GM12878 (cell line): ENCODE measurements around the gene LRP5. TPM values are rescaled to one million over a fixed set of nuclear protein-coding genes. Genes with fewer than 3 reads are reported as not detected.

Experiments used
- ATAC-seq: fragments of 200-7000 bp; cut with Tn5 transposase; 3 replicates; pipeline ENCODE4 v1.9.1; 2020; ENCODE audit warnings: mild to moderate bottlenecking, moderate library complexity
- BruUV-seq: library from RNA; stranded (reverse); fragments of 400-500 nt; replicated peaks from 2 replicates; lab custom pipeline; 2021; lab: Mats Ljungman, UMichigan
- CTCF ChIA-PET: fragments of 300-600 bp; sonication (Branson Sonifier 250); formaldehyde crosslinking; extraction: SDS; loops from one replicate; lab custom pipeline; 2021; ENCODE audit warnings: inconsistent platforms; lab: Yijun Ruan, JAX
- POLR2A ChIA-PET: fragments of 350-600 bp; formaldehyde crosslinking; extraction: SDS; loops from one replicate; lab custom pipeline; 2021; ENCODE audit warnings: inconsistent platforms; lab: Charles Lee
- RAD21 ChIA-PET: fragments of 300-600 bp; sonication (Branson Sonifier 250); formaldehyde crosslinking; loops from one replicate; lab custom pipeline; 2023; ENCODE audit warnings: antibody characterized with exemption; ENCODE audit not compliant: unreplicated experiment; lab: Charles Lee
- SMC1A ChIA-PET: fragments of 300-600 bp; sonication (Branson Sonifier 250); formaldehyde crosslinking; loops from one replicate; lab custom pipeline; 2023; ENCODE audit not compliant: unreplicated experiment, uncharacterized antibody; lab: Charles Lee
- DNase-seq: peaks from one replicate; pipeline ENCODE4 v3.0.0-alpha.2; 2011; ENCODE audit warnings: low read depth, low spot score
- FAIRE-seq: peaks from 3 replicates; lab custom pipeline; 2011; peaks lifted over from hg19 to GRCh38; lab: Jason Lieb, UNC
- H2AFZ ChIP-seq: 2 replicates; pipeline ENCODE4 v1.6.0; 2011; ENCODE audit warnings: low read depth, low read length, control low read depth; ENCODE audit not compliant: control insufficient read depth
- H3K27ac ChIP-seq: 2 replicates; pipeline ENCODE4 v1.5.1; 2011; ENCODE audit warnings: control low read depth; ENCODE audit not compliant: control insufficient read depth, insufficient read depth
- H3K27me3 ChIP-seq, 2 experiments: replicated peaks in 1 of 2; 2 replicates each; pipeline versions ENCODE4 v1.6.0 to v1.6.1; 2011; ENCODE audit warnings: low read length in 1 of 2; ENCODE audit not compliant: control insufficient read depth in 2 of 2, insufficient read depth in 2 of 2
- H3K36me3 ChIP-seq, 2 experiments: 2 replicates each; pipeline ENCODE4 v1.5.1; 2011; ENCODE audit warnings: low read length in 1 of 2; ENCODE audit not compliant: control insufficient read depth in 2 of 2, insufficient read depth in 2 of 2
- H3K4me1 ChIP-seq: 2 replicates; pipeline ENCODE4 v1.6.1; 2011; ENCODE audit warnings: mild to moderate bottlenecking, low read length, moderate library complexity, mixed read lengths; ENCODE audit not compliant: control insufficient read depth, insufficient read depth
- H3K4me2 ChIP-seq: 2 replicates; pipeline ENCODE4 v1.6.0; 2011; ENCODE audit warnings: control low read depth; ENCODE audit not compliant: control insufficient read depth, insufficient read depth
- H3K4me3 ChIP-seq: fragments of 200-600 bp; sonication (generic); 2 replicates; pipeline ENCODE4 v1.5.1; 2016
- H3K79me2 ChIP-seq: 2 replicates; pipeline ENCODE4 v1.6.0; 2011; ENCODE audit warnings: low read length; ENCODE audit not compliant: control insufficient read depth, insufficient read depth
- H3K9ac ChIP-seq: 2 replicates; pipeline ENCODE4 v1.8.0; 2011; ENCODE audit warnings: low read length, control low read depth, mixed read lengths; ENCODE audit not compliant: control insufficient read depth, insufficient read depth
- H3K9me3 ChIP-seq: replicated peaks from 3 replicates; pipeline ENCODE4 v1.5.1; 2011; ENCODE audit warnings: mild to moderate bottlenecking, low read length; ENCODE audit not compliant: control insufficient read depth, insufficient read depth
- H4K20me1 ChIP-seq: 2 replicates; pipeline ENCODE4 v1.6.0; 2011; ENCODE audit not compliant: control insufficient read depth, insufficient read depth
- GABPA ChIP-seq: IDR thresholded peaks from 2 replicates; pipeline ENCODE4 v1.6.1; 2014; ENCODE audit warnings: antibody characterized with exemption, low read depth, mild to moderate bottlenecking, inconsistent platforms
- POLR2A ChIP-seq: IDR thresholded peaks from 2 replicates; pipeline ENCODE4 v1.6.1; 2011; ENCODE audit warnings: low read depth, mild to moderate bottlenecking, low read length
- SMAD1 ChIP-seq: fragments of 450-650 bp; IDR thresholded peaks from 2 replicates; pipeline ENCODE4 v1.6.1; 2018; ENCODE audit warnings: mild to moderate bottlenecking, low read depth; ENCODE audit not compliant: partially characterized antibody
- SREBF1 ChIP-seq: IDR thresholded peaks from 2 replicates; pipeline ENCODE4 v1.6.1; 2012; ENCODE audit warnings: mild to moderate bottlenecking, low read length
- ZNF207 ChIP-seq: fragments of 450-650 bp; IDR thresholded peaks from 2 replicates; pipeline ENCODE4 v1.6.1; 2014; ENCODE audit warnings: antibody characterized with exemption, mild to moderate bottlenecking, borderline replicate concordance
- ZNF274 ChIP-seq: IDR thresholded peaks from one replicate; pipeline ENCODE4 v1.8.0; 2011; ENCODE audit not compliant: insufficient read length, insufficient read depth
- WGBS: methylation state at CpG from one replicate; pipeline ENCODE4 v1.1.6; 2016; ENCODE audit warnings: low lambda C conversion rate; ENCODE audit not compliant: insufficient replicate concordance, insufficient coverage; ENCODE audit errors: missing lambda C conversion rate; 5-methylcytosine and 5-hydroxymethylcytosine counted together
- in situ Hi-C: fragments of 300-500 bp; cut with MboI; formaldehyde crosslinking; loops from 9 replicates; pipeline ENCODE4 v1.14.3; 2018; ENCODE audit warnings: mixed read lengths
- intact Hi-C: fragments of 100-400 bp; cut with micrococcal nuclease; formaldehyde crosslinking; loops from one replicate; pipeline ENCODE4 v1.14.2; 2022; ENCODE audit not compliant: unreplicated experiment
- polyA plus RNA-seq, 11 experiments: library from polyadenylated mRNA; depleted of rRNA in 4 of 11; unstranded in 6 of 11; stranded (reverse) in 5 of 11; fragments of >200 nt; fragmentation: Nextera tagmentation in 4 of 11; fragmentation: Illumina TruSeq in 1 of 11; extraction: Ambion mirVana in 4 of 11; extraction: Trizol in 1 of 11; gene quantifications; 1 replicate in 1 of 11; 2 replicates in 10 of 11; pipeline versions ENCODE4 v1.2.1 to v1.2.3, GENCODE V29; 2011 to 2016; ENCODE audit warnings: inconsistent platforms in 2 of 11, missing spikeins in 2 of 11, low read depth in 1 of 11
- total RNA-seq, 4 experiments: library from RNA; depleted of rRNA in 3 of 4; stranded (reverse); fragments of >200 nt in 3 of 4; fragmentation: Illumina TruSeq in 1 of 4; extraction: Trizol in 1 of 4; gene quantifications; 2 replicates each; pipeline versions ENCODE4 v1.2.1 to v1.2.3, GENCODE V29; 2013 to 2021
- TF ChIP-seq, protein P1 (sequence below): IDR thresholded peaks from 2 replicates; pipeline ENCODE4 v1.6.1; 2011; ENCODE audit warnings: borderline replicate concordance, low read depth, mild to moderate bottlenecking, moderate library complexity, mixed read lengths, low read length; ENCODE audit not compliant: insufficient read depth; ENCODE audit errors: extremely low read length
- TF ChIP-seq, protein P2 (sequence below): fragments of 450-650 bp; IDR thresholded peaks from 2 replicates; pipeline ENCODE4 v1.6.1; 2017; ENCODE audit warnings: mild to moderate bottlenecking
- TF ChIP-seq, protein P3 (sequence below): IDR thresholded peaks from 2 replicates; pipeline ENCODE4 v1.6.1; 2012; ENCODE audit warnings: low read length, inconsistent platforms

Gene LRP5
- total and polyA plus RNA-seq, 10 of the 15 experiments (the other 5 are each of a cell fraction or from before 2014, with no cell fraction given), result 0.37 to 34.0 (median 6.6) TPM

DNA sequence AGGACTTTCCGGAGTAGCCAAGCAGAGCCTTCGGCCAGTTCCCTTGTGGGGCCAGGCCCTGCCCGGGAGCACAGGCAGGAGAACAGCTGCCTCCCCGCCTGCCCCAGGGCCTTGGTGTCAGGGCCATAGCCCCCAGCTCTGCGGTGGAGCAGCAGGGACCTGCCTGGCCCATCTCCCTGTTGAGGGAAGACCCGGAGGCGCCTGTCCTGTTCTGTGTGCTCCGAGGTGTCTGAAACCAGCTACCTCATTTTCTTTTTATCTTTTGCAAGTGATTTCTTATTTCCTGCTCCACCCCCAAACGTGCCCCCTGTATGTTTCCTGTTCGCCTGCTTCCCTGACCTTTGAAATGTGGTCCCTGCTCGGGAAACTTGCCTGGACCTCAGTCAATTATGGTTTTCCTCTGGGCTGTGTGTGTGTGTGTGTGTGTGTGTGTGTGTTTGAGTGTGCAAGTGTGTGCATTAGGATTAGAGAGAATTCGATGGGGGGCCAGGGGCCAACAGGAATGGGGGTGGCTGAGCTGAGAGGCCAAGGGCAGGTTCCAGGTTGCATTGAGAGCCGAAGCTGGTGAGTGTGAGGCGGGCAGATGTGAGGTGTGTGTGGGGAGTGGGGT is 19.1 kb downstream of the LRP5 start:
- FAIRE-seq (no peak), ATAC-seq (no peak), DNase-seq (no peak)
- H3K27me3 ChIP-seq, result no peaks in the 10 kb centered on the region
- peaks cover 8% of the 10 kb centered on the region for H3K4me1 ChIP-seq
- ChIA-PET CTCF (interaction anchor here (0.5 to 1.3 kb wide), 2 partner anchors 51 to 53 kb away, joined by 3 read pairs; no protein-coding TSS in a partner anchor), SMC1A (no interaction called here), RAD21 (interaction anchor here (0.8 kb wide), 1 partner anchor 39 kb away, joined by 3 read pairs; no protein-coding TSS in a partner anchor), POLR2A (no interaction called here)
- in situ Hi-C loops, result no loop called here
- peaks cover 6% of the 10 kb centered on the region for H3K79me2 ChIP-seq
- no peak overlapping the region for H3K4me3 ChIP-seq
- WGBS, result 48% methylated on average over 14 of the region's 14 CpGs
- H2AFZ ChIP-seq, result no peak overlapping the region
- no peak overlapping the region for H3K9ac ChIP-seq
- no peak overlapping the region for H3K27ac ChIP-seq
- TF ChIP-seq ZNF274 (no peak), ZNF207 (no peak), GABPA (no peak), SREBF1 (no peak), POLR2A (no peak), SMAD1 (no peak)
- TF ChIP-seq, protein P1, sequence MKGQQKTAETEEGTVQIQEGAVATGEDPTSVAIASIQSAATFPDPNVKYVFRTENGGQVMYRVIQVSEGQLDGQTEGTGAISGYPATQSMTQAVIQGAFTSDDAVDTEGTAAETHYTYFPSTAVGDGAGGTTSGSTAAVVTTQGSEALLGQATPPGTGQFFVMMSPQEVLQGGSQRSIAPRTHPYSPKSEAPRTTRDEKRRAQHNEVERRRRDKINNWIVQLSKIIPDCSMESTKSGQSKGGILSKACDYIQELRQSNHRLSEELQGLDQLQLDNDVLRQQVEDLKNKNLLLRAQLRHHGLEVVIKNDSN, result no peak
- TF ChIP-seq, protein P2, sequence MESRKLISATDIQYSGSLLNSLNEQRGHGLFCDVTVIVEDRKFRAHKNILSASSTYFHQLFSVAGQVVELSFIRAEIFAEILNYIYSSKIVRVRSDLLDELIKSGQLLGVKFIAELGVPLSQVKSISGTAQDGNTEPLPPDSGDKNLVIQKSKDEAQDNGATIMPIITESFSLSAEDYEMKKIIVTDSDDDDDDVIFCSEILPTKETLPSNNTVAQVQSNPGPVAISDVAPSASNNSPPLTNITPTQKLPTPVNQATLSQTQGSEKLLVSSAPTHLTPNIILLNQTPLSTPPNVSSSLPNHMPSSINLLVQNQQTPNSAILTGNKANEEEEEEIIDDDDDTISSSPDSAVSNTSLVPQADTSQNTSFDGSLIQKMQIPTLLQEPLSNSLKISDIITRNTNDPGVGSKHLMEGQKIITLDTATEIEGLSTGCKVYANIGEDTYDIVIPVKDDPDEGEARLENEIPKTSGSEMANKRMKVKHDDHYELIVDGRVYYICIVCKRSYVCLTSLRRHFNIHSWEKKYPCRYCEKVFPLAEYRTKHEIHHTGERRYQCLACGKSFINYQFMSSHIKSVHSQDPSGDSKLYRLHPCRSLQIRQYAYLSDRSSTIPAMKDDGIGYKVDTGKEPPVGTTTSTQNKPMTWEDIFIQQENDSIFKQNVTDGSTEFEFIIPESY, result no peak
- TF ChIP-seq, protein P3, sequence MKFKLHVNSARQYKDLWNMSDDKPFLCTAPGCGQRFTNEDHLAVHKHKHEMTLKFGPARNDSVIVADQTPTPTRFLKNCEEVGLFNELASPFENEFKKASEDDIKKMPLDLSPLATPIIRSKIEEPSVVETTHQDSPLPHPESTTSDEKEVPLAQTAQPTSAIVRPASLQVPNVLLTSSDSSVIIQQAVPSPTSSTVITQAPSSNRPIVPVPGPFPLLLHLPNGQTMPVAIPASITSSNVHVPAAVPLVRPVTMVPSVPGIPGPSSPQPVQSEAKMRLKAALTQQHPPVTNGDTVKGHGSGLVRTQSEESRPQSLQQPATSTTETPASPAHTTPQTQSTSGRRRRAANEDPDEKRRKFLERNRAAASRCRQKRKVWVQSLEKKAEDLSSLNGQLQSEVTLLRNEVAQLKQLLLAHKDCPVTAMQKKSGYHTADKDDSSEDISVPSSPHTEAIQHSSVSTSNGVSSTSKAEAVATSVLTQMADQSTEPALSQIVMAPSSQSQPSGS, result no peak
- H3K4me2 ChIP-seq, result no peak overlapping the region
- no TSS peak for BruUV-seq
- peaks cover 2% of the 10 kb centered on the region; the same call in 1 of the 2 replicates for H4K20me1 ChIP-seq
- no peaks in the 10 kb centered on the region for H3K9me3 ChIP-seq
- peaks cover 0 to 1% of the 10 kb centered on the region in 2 experiments; a peak in 2 of 4 replicates for H3K36me3 ChIP-seq
- intact Hi-C loops, result no loop called here
